NCI-H1092 (cell line): ENCODE results near the gene SKAP1.

Source experiments
- DNase-seq: peaks from one replicate; lab custom pipeline; 2025; lab: John Stamatoyannopoulos, UW

The SKAP1 gene

DNA sequence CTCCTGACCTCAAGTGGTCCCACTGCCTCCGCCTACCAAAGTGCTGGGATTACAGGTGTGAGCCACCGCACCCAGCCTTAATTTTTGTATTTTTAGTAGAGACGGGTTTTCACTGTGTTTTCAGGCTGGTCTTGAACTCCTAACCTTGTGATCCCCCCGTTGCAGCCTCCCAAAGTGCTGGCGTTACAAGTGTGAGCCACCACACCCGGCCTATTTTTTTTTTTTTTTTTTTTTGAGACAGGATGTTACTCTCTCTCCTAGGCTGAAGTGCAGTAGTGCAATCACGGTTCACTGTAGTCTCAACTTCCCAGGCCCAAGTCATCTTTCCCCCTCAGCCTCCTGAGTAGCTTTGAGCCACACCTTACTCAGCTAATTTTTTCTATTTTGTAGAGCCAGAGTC is 325.6 kb downstream of the SKAP1 start:
- DNase-seq = no peak

DNA sequence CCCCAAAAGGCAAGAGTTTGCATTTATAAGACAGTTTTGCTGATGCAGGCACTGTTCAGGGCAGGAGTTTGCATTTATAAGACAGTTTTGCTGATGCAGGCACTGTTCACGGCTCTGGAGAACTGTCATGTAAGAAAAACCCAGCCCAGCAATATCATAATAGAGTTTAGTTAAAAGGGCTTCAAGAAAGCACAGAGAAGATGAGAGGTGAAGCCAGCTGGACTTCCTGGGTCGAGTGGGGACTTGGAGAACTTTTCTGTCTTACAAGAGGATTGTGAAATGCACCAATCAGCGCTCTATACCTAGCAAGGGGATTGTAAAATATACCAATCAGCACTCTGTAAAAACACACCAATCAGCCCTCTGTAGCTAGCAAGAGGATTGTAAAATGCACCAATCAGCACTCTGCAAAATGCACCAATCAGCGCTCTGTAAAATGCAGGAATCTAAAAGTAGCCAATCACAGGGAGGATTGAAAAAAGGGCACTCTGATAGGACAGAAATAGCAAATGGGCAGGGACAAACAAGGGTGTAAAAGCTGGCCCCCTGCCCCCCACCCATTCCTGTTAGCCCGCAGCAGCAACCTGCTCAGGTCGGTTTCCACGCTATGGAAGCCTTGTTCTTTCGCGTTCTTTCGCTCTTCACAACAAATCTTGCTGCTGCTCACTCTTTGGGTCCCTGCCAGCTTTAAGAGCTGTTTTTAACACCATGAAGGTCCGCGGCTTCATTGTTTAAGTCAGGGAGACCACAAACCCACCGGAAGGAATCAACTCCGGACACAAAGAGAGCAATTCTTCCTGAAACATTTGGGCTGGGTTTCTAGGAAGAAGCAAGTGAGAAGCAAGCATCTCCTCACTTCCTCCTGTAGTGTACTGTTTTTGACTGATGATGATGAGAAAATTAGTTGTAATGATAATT is 327.0 kb downstream of the SKAP1 start:
- DNase-seq = peak; percentile 11

- DNase-seq = no peak
These were observed 327.8 kb downstream of the SKAP1 start for GRCh38 chr17:48102043-48102750.

DNA sequence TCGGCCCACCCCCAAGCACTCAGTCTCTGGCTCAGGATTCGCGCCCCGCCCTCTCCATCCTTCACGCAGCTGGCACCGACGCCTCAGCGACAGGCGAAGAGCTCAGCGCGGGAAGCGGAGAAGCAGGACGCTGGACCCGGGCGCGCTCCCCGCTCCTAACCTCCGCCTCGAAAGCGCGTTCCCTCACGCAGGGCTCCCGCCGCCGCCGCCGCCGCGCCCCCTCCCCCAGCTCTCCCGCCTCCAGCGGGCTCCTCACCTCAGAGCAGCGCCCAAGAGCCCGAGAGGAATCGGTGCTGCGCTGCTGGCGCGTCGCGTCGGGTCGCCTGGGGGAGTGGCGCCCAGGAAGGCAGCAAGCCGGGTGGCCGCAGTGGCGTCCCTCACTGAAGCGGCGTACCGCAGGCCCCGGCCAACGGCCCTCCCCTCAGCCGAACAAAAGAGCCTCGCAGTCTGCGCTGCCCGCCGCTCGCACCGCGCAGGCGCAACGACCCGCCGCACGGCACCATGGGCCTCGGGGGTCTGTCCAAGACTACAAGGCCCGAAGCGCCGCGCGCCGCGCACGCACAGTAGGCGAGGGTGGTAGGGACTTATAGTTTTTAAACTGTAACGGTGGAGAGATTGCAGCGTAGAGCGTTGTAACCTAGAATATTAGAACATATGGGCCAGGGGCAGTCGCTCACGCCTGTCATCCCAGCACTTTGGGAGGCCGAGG is 328.8 kb downstream of the SKAP1 start, which contains the start of gene CBX1:
CBX1 (minus strand) TSS at position 467 of the 709 bp plus-strand sequence. CDS start 24,474 bp downstream, outside the sequence.
- DNase-seq = peak; percentile 94

DNA sequence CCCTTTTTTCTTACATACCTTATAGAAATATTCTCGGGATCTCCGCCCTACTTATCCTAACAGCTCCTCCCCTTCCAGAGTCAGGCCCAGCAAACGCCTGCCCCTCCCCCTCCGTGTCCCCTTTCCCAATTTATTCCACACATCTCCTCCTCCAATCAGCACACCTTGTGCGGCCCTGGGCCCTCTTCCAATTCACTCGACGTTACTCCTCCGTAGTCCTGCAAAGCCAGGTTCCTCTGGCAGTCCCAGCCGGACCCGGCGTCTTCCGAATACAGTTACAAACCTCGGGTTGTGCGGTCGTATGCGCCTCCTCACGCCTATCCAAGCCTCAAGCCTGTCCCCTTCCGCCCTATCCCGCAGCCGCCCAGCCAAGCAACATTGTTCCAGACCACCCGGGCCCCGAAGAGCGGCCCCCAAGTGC is 329.4 kb downstream of the SKAP1 start:
- DNase-seq = peak; percentile 53

GRCh38 chr17:48100160-48100559 is 329.9 kb downstream of the SKAP1 start:
- no peak for DNase-seq

DNA sequence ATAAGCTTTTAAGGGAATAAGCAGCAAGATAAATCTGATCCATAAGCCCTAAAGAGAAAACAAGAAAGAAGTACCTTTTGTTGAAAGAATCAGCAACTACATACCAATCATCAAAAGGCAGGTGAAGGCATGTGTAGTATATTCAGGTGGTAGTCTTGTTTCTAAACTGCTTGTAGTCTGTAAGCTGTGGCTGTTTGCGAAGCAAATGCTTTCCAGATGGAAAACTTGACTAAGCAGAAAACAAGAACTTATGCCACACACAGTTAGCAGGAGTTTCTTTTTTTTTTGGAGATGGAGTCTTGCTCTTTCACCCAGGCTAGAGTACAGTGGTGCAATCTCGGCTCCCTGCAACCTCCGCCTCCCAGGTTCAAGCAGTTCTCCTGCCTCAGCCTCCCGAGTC is 334.4 kb downstream of the SKAP1 start:
- DNase-seq = no peak

- no peak for DNase-seq
These were observed 336.5 kb downstream of the SKAP1 start for GRCh38 chr17:48093341-48094045.

GRCh38 chr17:48084932-48085331 is 345.1 kb downstream of the SKAP1 start:
- no peak for DNase-seq
